GM18951 (cell line): Measurements from ENCODE around the gene POLR3A.

Source experiments
- POLR2A ChIP-seq: IDR thresholded peaks from 4 replicates; pipeline ENCODE4 v1.6.1; 2011; ENCODE audit warnings: mild to moderate bottlenecking; ENCODE audit not compliant: insufficient read length, insufficient read depth; ENCODE audit errors: extremely low read depth
- in situ Hi-C: fragments of 300-500 bp; cut with MboI; formaldehyde crosslinking; loops from one replicate; pipeline ENCODE4 v1.12.0; 2022; ENCODE audit warnings: low sequenced_read_pairs, mixed read lengths, inconsistent platforms; ENCODE audit not compliant: unreplicated experiment

POLR3A gene

DNA sequence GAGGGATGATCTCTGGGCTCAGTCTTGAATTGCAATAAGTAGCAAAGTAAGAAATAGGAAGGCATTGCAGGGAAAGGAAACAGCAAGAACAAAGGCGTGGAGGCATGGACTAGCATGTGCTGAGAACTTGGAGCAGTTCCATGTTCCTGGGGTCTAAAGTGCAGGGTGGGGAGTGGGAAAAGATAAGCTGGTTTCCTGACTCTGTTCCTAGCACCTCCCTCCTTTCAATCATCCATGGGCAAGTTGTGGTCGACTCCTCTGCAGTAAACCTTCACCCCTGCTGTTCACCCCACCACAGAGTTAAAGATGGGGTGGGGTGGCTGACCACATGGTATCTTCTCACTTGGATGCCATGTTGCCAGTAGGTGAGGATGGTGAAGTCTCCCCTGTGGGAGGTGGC lies 33.9 kb upstream of the POLR3A start:
- no peak for TF ChIP-seq POLR2A
- in situ Hi-C loops = no loop called here

DNA sequence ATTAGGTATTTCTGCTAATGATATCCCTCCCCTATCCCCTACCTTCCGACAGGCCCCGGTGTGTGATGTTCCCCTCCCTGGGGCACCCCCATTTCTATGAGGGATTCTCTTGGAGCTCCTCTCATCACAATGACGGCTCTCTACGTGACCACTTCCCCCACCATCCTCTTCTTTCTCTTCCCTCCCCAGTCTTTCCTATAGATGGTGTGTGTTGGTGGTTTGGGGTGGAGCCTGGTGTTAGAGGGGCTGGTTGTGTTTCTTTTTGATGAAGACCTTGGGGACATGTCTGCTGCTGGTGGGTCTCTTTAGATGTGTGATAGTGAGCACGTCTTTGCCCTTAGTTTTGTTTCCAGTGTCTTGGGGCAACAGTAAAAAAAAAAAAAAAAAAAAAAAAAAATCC lies 33.0 kb upstream of the POLR3A start:
- in situ Hi-C loops = no loop called here

DNA sequence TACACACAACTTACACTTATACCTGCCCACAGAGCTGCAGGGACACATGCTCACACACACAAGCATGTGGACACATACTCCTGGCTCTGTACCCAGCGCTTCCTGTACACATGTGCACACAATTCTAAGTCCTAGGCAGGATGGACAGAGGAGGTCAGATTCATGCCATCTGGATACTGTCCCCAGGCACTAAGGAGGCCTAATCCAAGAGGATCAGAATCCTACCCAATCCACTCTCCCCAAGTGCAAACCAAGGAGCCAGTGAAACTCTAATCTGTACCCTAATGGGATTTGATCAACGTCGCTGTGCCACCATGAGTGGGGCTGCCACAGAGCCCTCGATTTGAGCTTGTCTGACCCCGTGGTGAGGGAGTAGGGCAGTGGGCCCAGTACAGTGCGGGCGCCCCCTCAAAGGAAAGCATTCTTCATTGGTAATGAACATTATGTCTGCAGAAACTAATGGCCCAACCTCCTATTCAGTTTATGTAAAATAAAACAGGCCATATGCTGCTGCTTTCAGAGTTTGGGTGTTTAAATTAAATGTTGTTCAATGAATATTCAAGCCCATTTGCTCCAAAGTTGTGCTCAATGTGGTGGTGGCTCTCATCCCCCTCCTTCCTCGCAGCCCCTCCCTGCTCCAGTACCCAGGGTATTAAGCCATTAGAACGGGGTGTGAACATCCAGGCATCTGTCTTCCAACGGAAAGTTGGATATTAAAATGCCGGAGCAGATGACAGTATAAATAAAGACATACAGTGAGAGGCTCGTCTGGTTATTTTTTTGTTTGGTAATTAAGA lies 30.8 kb upstream of the POLR3A start:
- in situ Hi-C loops = no loop called here
- no peak for TF ChIP-seq POLR2A

More for the DNA sequence above, 33.0 kb upstream of the POLR3A start:
- TF ChIP-seq POLR2A = no peak

DNA sequence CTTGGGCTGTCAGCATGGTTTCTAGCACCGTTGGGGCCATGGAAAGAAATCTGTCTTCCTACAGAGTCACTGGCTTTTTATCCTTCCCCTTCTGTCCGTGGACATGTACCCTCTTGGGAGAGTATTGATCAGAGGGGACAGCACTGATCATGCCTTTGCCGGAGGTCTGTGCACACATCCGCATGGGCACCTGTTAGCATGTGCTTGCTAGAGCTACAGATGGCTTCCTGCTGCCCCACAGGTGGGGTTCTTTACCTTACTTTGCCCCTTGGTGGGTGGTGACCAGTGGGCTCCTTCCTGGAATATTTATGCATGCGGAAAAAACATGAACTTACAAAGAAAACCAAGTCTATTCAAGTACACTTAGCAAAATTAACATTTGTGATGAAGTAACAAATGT lies 29.2 kb upstream of the POLR3A start:
- in situ Hi-C loops = no loop called here
- no peak for TF ChIP-seq POLR2A

DNA sequence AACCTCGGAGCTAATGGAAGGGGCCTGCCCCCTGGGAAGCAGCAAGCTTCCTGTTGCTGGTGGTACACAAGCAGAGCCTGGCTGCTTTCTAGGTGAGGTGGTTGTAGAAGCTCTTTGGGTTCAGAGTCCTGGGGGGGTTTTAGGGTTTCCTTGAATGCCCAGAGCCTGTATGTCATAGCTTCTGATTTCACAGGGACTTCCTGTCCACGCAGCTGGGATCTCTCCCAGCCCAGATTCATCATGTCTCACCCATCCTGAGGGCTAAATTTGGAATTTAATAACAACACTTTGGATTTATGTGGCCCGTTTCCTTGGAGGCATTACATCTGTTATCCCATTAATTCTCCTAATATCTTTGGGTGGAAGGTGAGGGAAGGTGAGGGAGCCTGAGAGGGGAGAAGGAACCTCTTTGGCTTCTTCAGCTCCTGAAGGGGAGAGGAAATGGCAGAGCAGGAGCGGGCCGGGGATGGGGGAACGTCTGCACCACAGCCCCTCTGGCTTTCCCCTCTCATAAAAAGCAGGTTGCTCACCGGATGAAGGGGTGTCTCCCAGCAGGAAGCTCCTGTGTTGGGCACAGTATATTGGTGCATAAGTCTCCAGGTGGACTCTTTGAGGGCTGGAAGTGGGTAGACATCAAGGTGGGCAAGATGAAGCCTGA lies 24.0 kb upstream of the POLR3A start:
- in situ Hi-C loops = no loop called here
- no peak for TF ChIP-seq POLR2A

DNA sequence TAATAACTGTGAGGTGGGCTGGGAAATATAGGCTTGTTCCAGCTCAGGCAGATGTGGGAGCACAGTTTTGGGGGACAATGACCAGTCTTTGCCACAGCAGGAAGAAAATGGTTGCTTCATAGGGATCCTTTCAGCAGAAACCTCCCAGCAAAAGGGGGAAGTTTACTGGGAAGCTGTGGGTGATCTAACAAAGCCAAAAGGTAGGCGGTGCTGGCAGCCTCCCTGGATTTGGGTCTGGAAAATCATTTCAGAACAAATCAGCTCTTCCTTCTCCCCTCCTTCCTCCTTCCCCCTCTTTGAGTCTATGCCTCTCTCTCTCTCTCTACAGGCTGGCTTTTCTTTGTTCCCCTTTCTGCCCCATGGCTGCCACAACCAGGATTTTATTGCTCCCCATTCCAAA lies 20.5 kb upstream of the POLR3A start:
- no peak for TF ChIP-seq POLR2A
- in situ Hi-C loops = loop anchor here (25.0 kb wide), 1 partner anchor 1137 kb away; no protein-coding TSS in a partner anchor

DNA sequence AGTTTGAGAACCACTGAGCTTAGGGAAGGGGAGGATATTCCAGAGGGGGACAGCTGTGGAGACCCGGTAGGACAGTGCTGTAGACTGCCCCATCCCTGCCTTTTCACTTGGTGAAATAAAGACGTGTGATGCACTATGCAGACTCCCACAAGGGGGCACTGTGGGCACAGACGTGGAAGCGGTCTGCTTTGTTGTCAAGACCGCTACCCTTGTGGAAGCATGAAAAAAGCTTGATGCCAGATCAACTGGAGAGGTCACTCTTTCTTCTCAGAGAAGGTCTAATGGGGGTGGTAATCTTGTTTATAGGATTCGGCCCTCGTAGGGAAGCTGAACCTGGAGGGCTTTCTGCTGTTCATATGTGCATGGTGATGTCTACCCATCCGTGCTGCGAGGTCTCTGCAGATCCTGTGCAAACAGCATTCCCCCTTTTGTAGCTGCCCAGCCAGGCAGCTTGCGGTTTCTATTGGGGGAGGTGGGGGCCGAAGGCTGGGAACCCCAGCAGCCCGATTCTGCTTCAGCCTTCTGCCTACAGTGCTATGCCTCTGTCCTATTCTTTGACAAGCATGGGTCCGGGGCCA lies 18.1 kb upstream of the POLR3A start:
- TF ChIP-seq POLR2A = no peak
- in situ Hi-C loops = loop anchor here (25.0 kb wide), 1 partner anchor 1140 kb away; no protein-coding TSS in a partner anchor

DNA sequence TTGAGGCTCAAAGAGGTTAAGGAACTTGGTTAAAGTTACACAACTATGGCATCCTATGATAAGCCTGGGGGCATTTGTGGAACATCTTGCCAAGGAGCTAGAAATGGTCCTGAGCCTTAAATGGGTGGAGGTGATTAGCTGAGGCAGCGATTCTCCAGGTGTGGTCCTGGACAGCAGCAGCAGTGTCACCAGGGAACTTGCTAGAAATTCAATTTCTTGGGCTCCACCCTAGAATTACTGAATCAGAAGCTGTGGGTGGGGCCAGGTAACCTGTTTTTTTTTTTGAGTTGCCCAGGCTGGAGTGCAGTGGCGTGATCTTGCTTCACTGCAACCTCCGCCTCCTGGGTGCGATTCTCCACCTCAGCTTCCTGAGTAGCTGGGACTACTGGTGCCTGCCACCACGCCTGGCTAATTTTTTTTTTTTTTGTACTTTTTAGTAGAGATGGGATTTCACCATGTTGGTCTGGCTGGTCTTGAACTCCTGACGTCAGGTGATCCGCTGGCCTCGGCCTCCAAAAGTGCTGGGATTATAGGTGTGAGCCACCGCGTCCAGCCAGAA lies 17.5 kb upstream of the POLR3A start:
- TF ChIP-seq POLR2A = no peak
- in situ Hi-C loops = loop anchor here (25.0 kb wide), 1 partner anchor 1141 kb away; no protein-coding TSS in a partner anchor

DNA sequence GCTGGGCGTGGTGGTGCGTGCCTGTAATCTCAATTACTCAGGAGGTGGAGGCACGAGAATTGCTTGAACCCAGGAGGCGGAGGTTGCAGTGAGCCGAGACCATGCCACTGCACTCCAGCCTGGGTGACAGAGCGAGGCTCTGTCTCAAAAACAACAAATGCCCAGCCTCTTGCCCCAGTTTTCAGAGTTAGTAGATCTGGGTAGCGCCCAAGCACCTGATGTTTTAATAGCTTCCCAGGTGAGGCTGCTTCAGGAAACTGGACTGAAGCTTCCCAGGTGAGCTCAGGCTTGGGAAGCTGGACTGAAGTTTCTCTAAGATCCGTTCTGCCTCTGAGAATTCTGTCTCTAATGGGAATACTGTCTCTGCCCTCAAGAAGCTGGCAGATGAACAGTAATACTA lies 16.5 kb upstream of the POLR3A start:
- in situ Hi-C loops = loop anchor here (25.0 kb wide), 1 partner anchor 1141 kb away; no protein-coding TSS in a partner anchor
- no peak for TF ChIP-seq POLR2A

DNA sequence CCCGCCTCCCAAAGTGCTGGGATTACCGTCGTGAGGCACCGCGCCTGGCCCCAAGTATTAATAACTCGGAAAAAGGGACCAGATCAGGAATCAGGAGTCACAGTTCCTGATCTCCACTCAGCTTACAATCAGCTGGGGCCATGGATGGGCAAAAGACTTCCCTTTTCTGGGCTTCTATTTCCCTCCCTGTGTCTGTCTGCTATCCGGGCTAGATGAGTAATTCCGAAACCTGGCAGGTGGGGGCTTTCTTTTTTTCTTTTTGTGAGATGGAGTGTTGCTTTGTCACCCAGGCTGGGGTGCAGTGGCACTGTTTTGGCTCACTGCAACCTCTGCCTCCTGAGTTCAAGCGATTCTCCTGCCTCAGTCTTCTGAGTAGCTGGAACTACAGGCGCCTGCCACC lies 15.9 kb upstream of the POLR3A start:
- in situ Hi-C loops = loop anchor here (25.0 kb wide), 1 partner anchor 1142 kb away; no protein-coding TSS in a partner anchor
- no peak for TF ChIP-seq POLR2A

DNA sequence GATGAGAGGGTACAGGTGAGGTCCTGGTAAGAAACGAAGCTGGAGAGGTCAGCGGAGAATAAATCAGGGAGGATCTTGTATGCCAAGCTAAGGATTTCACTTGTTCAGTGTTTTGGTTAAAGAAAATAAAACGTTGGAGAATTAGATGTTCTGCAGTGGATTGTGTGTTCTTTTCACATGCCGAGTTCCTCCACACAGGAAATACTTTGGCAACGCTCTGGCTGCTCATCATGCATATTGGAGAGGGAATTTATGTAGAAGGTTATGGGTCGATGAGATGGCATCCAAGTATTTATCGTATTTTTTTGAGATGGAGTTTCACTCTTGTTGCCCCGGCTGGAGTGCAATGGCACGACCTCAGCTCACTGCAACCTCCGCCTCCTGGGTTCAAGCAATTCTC lies 15.4 kb upstream of the POLR3A start:
- in situ Hi-C loops = loop anchor here (25.0 kb wide), 1 partner anchor 1143 kb away; no protein-coding TSS in a partner anchor
- no peak for TF ChIP-seq POLR2A

DNA sequence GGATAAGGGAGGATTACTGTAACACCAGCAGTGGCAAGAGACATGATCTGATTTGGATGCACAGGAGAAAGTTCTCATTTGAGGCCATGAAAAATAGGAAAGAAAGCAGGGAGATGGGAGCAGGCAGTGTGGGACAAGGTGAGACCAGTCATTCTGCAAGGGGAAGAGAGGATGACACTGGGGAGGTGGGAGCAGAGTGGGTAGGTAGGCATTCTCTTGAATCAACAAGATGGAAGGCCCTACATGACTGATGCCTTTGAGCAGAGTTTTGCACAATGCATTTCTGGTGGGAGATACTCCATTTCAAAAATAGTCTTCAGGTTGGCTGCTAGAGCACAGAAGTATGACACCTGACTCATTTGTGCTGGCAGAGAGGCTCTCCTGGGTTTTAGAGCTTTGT lies 14.9 kb upstream of the POLR3A start:
- in situ Hi-C loops = loop anchor here (25.0 kb wide), 1 partner anchor 1143 kb away; no protein-coding TSS in a partner anchor
- TF ChIP-seq POLR2A = no peak

DNA sequence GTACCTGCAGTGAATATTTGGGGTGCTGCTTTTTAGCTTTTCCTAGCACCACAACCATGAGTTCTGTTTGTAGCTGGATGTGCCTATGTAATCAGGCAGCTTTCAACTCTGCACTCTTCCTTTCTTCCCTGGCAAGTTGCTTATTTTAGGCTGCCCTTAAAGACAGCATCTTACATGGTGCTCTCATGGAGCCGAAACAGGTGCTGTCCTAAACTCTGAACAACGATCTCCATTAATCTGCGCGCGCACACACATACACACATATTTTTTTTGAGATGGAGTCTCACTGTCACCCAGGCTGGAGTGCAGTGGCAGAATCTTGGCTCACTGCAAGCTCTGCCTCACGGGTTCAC lies 13.4 kb upstream of the POLR3A start:
- in situ Hi-C loops = loop anchor here (25.0 kb wide), 1 partner anchor 1145 kb away; no protein-coding TSS in a partner anchor
- peak; percentile 8 for TF ChIP-seq POLR2A
